Right lobe of liver (tissue), 6 donors: ENCODE measurements around the gene GCK. TPM values are rescaled to one million over a fixed set of nuclear protein-coding genes. Genes with fewer than 3 reads are reported as not detected.

Experiments used
- ATAC-seq, 4 donors: fragments of 200-7000 bp; cut with Tn5 transposase; one replicate each; pipeline ENCODE4 v1.9.1; 2020; ENCODE audit warnings: mild to moderate bottlenecking in 4 of 4, moderate library complexity in 4 of 4
- DNase-seq, 3 donors: peaks; one replicate each; pipeline ENCODE4 v3.0.0-alpha.2; 2020
- H3K27ac ChIP-seq, 3 donors: fragments of 200-600 bp; one replicate each; pipeline ENCODE4 v1.8.0; 2022
- H3K27me3 ChIP-seq, 2 donors: fragments of 200-600 bp; one replicate each; pipeline ENCODE4 v1.8.0; 2022
- H3K36me3 ChIP-seq, 4 donors: fragments of 200-600 bp; sonication (generic) in 1 of 4; one replicate each; pipeline versions ENCODE4 v1.5.1 to v1.8.0; 2017 to 2022; ENCODE audit warnings: control low read depth in 1 of 4
- H3K4me1 ChIP-seq, 4 donors: fragments of 200-600 bp; sonication (generic) in 1 of 4; one replicate each; pipeline versions ENCODE4 v1.5.1 to v1.8.0; 2017 to 2022; ENCODE audit warnings: control low read depth in 1 of 4
- H3K4me3 ChIP-seq, 3 donors: fragments of 200-600 bp; one replicate each; pipeline ENCODE4 v1.8.0; 2022
- H3K9me3 ChIP-seq, 4 donors: fragments of 200-600 bp; sonication (generic) in 1 of 4; one replicate each; pipeline versions ENCODE4 v1.5.1 to v1.8.0; 2017 to 2022; ENCODE audit warnings: control low read depth in 1 of 4
- CTCF ChIP-seq, 4 donors: fragments of 200-600 bp in 3 of 4; fragments of 450-650 bp in 1 of 4; IDR thresholded peaks; one replicate each; pipeline versions ENCODE4 v1.5.1 to v1.8.0; 2016 to 2022; ENCODE audit warnings: antibody characterized with exemption in 4 of 4, mild to moderate bottlenecking in 2 of 4
- POLR2A ChIP-seq: fragments of 450-650 bp; IDR thresholded peaks from one replicate; pipeline ENCODE4 v1.6.1; 2017; ENCODE audit warnings: antibody characterized with exemption, mild to moderate bottlenecking
- WGBS: methylation state at CpG from one replicate; pipeline ENCODE4 v1.1.6; 2018; ENCODE audit warnings: low coverage, low lambda C conversion rate; ENCODE audit not compliant: insufficient coverage; ENCODE audit errors: missing lambda C conversion rate; 5-methylcytosine and 5-hydroxymethylcytosine counted together
- intact Hi-C, 2 donors: fragments of 100-400 bp; cut with DNase I; formaldehyde crosslinking; loops; one replicate each; pipeline versions ENCODE4 v1.11.2 to v1.14.1; 2022
- total RNA-seq, 6 experiments: library from RNA; depleted of rRNA in 2 of 6; stranded (reverse); fragments of >200 nt in 2 of 6; fragmentation: NEBNext Ultra II Directional in 3 of 6; extraction: Animal tissue kit (Norgen Biotek cat#: 25700) in 3 of 6; gene quantifications; one replicate each; pipeline versions ENCODE4 v1.1.0 to v1.2.4, GENCODE V29; 2016 to 2023
- donor health status: DM: no; HTN: yes; CAD: no.
- donor health status: DM: no; HTN: no; CAD: no.
- donor health status: DM: no; HTN: no; CAD: no.
- donor health status: DM: no; HTN: yes; CAD: no.
- donor health status: DM: no; HTN: yes; CAD: no.

Gene GCK
- total RNA-seq, 6 experiments from 2014 or later: 0.50 to 5.9 (median 2.0) TPM

GRCh38 chr7:44106311-44107065, 82.8 kb downstream of the GCK start:
- H3K36me3 ChIP-seq: no peaks in the 10 kb centered on the region
- 80% methylated on average over 6 of the region's 10 CpGs for WGBS
- H3K4me3 ChIP-seq: no peak overlapping the region
- no peak overlapping the region for H3K27ac ChIP-seq
- ATAC-seq: no peak
- H3K9me3 ChIP-seq: no peaks in the 10 kb centered on the region
- no peaks in the 10 kb centered on the region for H3K4me1 ChIP-seq
- no peak for DNase-seq
- TF ChIP-seq POLR2A (no peak), CTCF (IDR thresholded peaks at IDR 0.05) (no peak)
- no peaks in the 10 kb centered on the region for H3K27me3 ChIP-seq
- intact Hi-C loops: no loop called here

GRCh38 chr7:44105832-44106231, 83.4 kb downstream of the GCK start:
- Histone ChIP-seq H3K27me3 (no peaks in the 10 kb centered on the region), H3K4me1 (no peaks in the 10 kb centered on the region), H3K4me3 (peak overlapping the region in 1 of 3 donors; percentile 21), H3K27ac (no peak overlapping the region), H3K36me3 (no peaks in the 10 kb centered on the region), H3K9me3 (no peaks in the 10 kb centered on the region)
- WGBS: 80% methylated on average over 2 of the region's 2 CpGs
- TF ChIP-seq POLR2A (no peak), CTCF (IDR thresholded peaks at IDR 0.05) (no peak)
- no peak for DNase-seq
- ATAC-seq: no peak
- intact Hi-C loops: no loop called here

- no peak for ATAC-seq
- no peaks in the 10 kb centered on the region for H3K27me3 ChIP-seq
- DNase-seq: peak in 1 of 3 donors; percentile 49
- H3K4me1 ChIP-seq: no peaks in the 10 kb centered on the region
- WGBS: 37% methylated on average over 10 of the region's 28 CpGs
- H3K4me3 ChIP-seq: peak overlapping the region; percentile 16 to 33 (median 21)
- no peak for TF ChIP-seq POLR2A
- no peak for TF ChIP-seq CTCF (IDR thresholded peaks at IDR 0.05)
- no peaks in the 10 kb centered on the region for H3K36me3 ChIP-seq
- peak overlapping the region in 2 of 3 donors; percentile 18 to 28 for H3K27ac ChIP-seq
- intact Hi-C loops: no loop called here
- H3K9me3 ChIP-seq: no peaks in the 10 kb centered on the region
Measured at GRCh38 chr7:44104860-44105771, 84.1 kb downstream of the GCK start.

- 4% methylated on average over 21 of the region's 87 CpGs for WGBS
- DNase-seq (peak in 1 of 3 donors; percentile 40), ATAC-seq (peak in 3 of 4 donors; percentile 11 to 34 (median 30))
- intact Hi-C loops: no loop called here
- Histone ChIP-seq H3K36me3 (no peaks in the 10 kb centered on the region), H3K9me3 (no peaks in the 10 kb centered on the region), H3K4me3 (peak within 1 kb of the TSS; percentile 16 to 33 (median 21)), H3K4me1 (no peaks in the 10 kb centered on the region), H3K27ac (peak within 1 kb of the TSS in 2 of 3 donors; percentile 18 to 28), H3K27me3 (no peaks in the 10 kb centered on the region)
- TF ChIP-seq CTCF (IDR thresholded peaks at IDR 0.05) (no peak), POLR2A (no peak)
Measured at GRCh38 chr7:44103923-44104859, 85.0 kb downstream of the GCK start, which contains the start of gene AEBP1. Gene AEBP1 (plus strand): TSS chr7:44104345. CDS start chr7:44104666, 321 bp downstream.
